ENCODE results near the gene PTPRM. TPM values are rescaled to one million over a fixed set of nuclear protein-coding genes. Genes with fewer than 3 reads are reported as not detected.

The PTPRM gene
- total RNA-seq, 1 donor = 64.2 TPM

DNA sequence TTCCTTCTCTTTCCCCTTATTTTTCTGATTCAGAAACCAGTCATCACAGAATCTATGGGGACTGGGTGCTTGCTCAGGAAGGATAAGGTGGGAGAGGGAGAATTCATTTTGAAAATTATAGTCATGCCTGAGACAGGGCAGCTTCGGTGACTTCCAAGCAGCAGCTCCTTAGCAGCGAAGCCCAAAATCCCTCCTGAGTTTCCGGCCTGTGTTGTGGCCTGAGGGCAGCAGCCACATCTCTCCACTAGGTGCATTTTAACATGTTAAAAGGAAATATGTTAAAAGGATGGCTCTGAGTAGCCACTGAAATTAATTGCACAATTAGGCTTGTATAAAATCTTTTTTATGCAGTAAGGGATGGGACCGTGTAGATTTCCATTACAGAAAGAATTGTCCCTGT is 835.1 kb downstream of the PTPRM start:
- H3K4me3 ChIP-seq (ENCODE audit: low read depth, low read length) = no peak overlapping the region
- no peak for DNase-seq (ENCODE audit: low read depth)
- TF ChIP-seq, protein P1, sequence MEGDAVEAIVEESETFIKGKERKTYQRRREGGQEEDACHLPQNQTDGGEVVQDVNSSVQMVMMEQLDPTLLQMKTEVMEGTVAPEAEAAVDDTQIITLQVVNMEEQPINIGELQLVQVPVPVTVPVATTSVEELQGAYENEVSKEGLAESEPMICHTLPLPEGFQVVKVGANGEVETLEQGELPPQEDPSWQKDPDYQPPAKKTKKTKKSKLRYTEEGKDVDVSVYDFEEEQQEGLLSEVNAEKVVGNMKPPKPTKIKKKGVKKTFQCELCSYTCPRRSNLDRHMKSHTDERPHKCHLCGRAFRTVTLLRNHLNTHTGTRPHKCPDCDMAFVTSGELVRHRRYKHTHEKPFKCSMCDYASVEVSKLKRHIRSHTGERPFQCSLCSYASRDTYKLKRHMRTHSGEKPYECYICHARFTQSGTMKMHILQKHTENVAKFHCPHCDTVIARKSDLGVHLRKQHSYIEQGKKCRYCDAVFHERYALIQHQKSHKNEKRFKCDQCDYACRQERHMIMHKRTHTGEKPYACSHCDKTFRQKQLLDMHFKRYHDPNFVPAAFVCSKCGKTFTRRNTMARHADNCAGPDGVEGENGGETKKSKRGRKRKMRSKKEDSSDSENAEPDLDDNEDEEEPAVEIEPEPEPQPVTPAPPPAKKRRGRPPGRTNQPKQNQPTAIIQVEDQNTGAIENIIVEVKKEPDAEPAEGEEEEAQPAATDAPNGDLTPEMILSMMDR (IDR thresholded peaks at IDR 0.05; ENCODE audit: insufficient read depth, low read length) = no peak

DNA sequence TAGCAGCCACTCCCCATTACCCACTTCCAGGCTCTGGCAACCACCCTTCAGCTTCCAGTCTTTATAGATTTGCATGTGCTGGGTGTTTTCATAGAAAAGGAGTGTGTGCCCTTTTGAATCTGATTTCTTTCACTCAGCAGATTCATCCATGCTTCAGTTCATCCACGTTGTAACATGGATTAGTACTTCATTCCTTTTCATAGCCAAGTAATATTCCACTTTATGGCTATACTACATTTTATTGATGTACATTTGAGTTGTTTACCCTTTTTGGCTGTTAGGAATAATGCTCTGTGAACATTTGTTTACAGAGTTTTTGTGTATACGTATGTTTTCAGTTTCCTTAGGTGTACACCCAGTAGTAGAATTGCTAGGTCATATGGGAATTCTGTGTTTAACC is 836.6 kb downstream of the PTPRM start:
- no peak overlapping the region for H3K4me3 ChIP-seq (ENCODE audit: low read depth, low read length)
- TF ChIP-seq, protein P1 (IDR thresholded peaks at IDR 0.05; ENCODE audit: insufficient read depth, low read length) = no peak

DNA sequence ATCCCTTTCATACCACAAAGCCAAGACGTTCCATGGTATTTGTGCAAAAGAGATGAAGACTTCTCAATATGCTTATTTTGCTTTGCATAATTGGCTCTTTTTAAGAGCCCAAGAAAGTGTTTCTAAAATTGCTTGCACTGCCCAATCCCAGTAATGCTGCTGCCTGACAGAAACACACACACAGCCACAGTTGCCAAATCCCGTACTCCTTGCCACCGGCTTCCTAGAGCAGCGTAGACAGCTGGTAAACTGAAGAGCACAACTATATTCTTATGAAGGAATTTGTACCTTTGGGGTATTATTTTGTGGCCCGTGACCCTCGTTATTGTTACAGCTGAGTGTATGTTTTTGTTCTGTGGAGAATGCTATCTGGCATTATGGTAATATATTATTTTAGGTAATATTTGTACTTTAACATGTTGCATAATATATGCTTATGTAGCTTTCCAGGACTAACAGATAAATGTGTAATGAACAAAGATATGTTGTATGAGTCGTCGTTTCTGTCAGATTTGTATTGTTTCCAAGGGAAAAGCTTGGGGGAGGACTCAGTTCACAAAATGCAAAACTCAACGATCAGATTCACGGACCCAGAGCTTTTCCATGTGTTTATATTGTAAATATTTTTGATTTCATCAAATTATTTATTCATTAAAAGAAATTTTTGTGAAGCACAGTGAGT is 839.2 kb downstream of the PTPRM start:
- TF ChIP-seq, protein P1 (IDR thresholded peaks at IDR 0.05; ENCODE audit: insufficient read depth, low read length) = no peak
- no peak overlapping the region for H3K4me3 ChIP-seq (ENCODE audit: low read depth, low read length)
- DNase-seq (ENCODE audit: low read depth) = peak; percentile 56

More for the DNA sequence above, 836.6 kb downstream of the PTPRM start:
- DNase-seq (ENCODE audit: low read depth) = no peak

DNA sequence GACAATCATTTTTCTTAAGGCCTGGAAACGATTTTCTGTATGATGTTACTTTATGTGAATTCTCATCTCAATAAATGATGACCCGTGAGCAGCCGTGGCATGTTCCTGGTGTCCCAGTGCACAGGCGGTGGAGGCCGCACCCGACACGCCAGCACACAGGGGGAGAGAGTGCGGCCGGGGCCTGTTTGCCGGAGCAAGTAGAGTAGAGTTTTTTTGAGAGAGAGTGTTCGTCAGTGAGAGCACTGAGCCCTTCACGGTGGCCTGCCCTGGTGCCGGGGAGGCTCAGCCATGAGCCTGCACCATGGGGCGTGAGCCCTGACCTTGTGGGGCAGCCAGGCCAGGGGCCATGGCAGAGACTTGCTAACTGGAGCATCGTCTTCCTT is 839.7 kb downstream of the PTPRM start:
- TF ChIP-seq, protein P1 (IDR thresholded peaks at IDR 0.05; ENCODE audit: insufficient read depth, low read length) = no peak
- H3K4me3 ChIP-seq (ENCODE audit: low read depth, low read length) = no peak overlapping the region
- DNase-seq (ENCODE audit: low read depth) = no peak

DNA sequence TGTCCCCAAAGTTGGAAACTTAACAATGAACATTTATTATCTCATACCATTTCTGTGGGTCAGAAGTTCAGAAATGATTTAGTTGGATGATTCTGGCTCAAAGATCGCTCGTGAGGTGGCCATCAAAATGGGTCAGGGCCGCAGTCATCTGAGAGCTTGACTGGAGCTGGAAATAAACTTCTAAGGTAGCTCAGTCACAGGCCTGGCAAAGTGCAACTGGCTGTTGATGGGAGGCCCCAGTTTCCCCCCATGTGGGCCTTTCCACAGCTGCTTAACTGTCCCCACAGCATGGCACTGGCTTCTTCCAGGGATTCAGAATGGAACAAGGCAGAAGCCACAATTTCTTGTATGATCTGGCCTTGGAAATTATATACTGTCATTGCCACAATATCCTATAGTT is 842.0 kb downstream of the PTPRM start:
- no peak for DNase-seq (ENCODE audit: low read depth)
- TF ChIP-seq, protein P1 (IDR thresholded peaks at IDR 0.05; ENCODE audit: insufficient read depth, low read length) = no peak
- no peak overlapping the region for H3K4me3 ChIP-seq (ENCODE audit: low read depth, low read length)

DNA sequence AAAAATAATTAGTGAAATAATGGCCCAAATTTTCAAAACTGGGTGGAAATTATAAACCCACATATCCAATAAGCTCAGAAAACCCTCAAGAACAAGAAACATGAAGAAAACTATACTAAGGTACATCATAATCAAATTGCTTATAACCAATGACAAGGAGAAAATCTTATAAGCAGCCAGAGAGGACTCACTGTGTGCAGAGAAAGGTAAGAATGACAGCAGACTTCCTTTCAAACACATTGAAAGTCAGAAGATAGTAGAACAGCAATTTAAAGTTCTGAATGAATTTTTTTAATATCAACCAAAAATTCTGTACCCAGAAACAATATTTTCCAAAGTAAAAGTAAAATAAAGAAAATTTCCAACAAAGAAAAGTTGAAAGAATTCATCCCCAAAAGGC is 844.4 kb downstream of the PTPRM start:
- TF ChIP-seq, protein P1 (IDR thresholded peaks at IDR 0.05; ENCODE audit: insufficient read depth, low read length) = no peak
- no peak overlapping the region for H3K4me3 ChIP-seq (ENCODE audit: low read depth, low read length)
- DNase-seq (ENCODE audit: low read depth) = no peak

DNA sequence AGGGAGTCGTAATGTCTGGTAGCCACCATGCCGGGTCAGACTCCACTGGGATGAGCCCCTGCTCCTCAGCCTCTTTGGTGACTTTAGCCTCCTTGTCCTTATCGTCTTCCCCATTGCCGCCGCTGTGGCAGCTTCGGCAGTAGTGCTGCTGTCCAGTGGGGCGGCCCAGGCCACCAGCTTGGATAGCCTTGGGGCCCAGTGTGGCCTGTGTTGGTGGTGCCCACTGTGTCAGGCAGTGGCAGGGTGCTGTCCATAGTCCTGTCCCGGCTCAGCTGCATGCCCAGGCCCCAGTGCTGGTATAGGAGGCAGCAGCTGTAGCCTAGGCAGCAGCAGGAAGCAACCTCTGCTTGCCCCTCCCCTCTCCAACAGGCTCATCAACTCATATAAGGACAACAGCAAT is 845.0 kb downstream of the PTPRM start:
- TF ChIP-seq, protein P1 (IDR thresholded peaks at IDR 0.05; ENCODE audit: insufficient read depth, low read length) = no peak
- no peak for DNase-seq (ENCODE audit: low read depth)
- no peak overlapping the region for H3K4me3 ChIP-seq (ENCODE audit: low read depth, low read length)

Data from fibroblast of the aortic adventitia (primary cell).